GM21447 (cell line): ENCODE results near the gene PIGT.
"Not testable (repeated sequence)": the region's sequence is repeated elsewhere in the genome, so short reads cannot be mapped to it uniquely, and the experiment has no call there.

Source experiments
- ATAC-seq: cut with Tn5 transposase; IDR thresholded peaks from one replicate; pipeline ENCODE4 v1.9.1; 2021; ENCODE audit not compliant: unreplicated experiment

The PIGT gene

DNA sequence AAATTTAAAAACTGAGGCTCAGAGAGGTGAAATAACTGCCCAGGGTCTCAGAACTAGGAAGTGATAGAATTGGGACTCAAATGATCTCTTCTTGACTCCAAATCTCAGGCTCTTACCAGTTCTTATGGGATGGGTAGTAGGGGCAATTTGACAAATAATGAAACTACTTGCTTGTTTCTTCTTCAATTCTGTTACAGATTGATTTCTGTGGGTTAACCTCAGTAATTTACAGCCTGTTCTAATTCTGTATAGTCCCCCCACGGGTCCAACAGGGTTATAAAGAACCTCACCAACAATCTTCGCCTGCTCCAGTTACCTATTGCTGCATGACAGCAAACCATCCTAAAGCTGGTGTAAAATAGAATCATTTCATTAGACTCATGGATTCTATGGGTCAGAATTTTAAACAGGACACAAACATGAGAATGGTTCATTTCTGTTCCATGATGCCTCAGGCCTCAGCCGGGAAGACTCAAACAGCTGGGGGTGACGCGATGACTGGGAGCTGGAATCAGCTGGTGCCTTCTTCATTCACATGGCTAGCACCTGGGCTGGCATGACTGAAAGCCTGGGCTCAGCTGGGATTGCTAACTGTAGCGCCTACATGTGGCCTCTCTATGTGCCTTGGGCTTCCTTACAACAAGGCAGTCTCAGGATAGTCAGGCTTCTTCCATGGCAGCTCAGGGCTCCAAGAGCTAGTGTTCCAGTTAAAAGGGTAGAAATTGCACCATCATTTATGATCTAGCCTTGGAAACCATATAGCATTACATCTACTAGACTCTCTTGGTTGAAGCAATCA is 47.0 kb downstream of the PIGT start:
- ATAC-seq, result no peak

- no peak for ATAC-seq
Measured at GRCh38 chr20:45463709-45464108, 47.8 kb downstream of the PIGT start.

GRCh38 chr20:45465491-45466266 is 49.7 kb downstream of the PIGT start:
- no peak for ATAC-seq

DNA sequence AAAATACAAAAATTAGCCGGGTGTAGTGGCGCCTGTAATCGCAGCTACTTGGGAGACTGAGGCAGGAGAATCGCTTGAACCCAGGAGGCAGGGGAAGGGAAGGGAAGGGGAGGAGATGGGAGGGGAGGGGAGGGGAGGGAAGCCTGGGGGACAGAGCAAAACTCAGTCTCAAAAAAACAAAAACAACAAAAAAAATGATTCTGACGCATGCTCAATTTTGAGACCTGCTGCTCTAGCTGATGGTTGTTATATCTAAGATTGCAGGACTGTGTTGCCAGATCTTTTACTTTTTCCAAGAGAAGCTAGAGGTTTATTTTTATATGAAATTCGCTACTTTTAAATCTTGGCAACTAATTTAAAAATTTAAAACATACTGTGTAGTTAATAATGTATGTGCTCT is 51.2 kb downstream of the PIGT start:
- no peak for ATAC-seq

DNA sequence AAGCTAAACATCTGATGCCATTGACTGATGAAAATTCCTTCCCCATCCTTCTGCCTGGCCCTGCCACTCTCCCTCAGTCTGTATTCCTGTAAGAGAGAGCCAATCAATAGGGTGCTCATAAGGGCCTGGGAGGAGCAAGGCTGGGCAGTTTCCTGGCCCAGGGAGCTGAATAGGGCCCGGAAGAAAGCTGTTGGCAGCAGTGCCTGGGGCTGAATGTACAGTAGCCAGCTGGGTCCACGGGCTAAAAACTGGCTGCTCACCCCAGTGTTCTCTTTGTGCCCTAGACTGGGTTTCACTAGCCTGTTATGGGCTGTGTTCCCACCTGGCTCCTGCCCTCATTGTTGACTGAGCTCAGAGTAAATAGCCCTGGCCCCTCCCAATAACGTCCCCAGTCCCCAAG is 51.9 kb downstream of the PIGT start:
- ATAC-seq, result no peak

DNA sequence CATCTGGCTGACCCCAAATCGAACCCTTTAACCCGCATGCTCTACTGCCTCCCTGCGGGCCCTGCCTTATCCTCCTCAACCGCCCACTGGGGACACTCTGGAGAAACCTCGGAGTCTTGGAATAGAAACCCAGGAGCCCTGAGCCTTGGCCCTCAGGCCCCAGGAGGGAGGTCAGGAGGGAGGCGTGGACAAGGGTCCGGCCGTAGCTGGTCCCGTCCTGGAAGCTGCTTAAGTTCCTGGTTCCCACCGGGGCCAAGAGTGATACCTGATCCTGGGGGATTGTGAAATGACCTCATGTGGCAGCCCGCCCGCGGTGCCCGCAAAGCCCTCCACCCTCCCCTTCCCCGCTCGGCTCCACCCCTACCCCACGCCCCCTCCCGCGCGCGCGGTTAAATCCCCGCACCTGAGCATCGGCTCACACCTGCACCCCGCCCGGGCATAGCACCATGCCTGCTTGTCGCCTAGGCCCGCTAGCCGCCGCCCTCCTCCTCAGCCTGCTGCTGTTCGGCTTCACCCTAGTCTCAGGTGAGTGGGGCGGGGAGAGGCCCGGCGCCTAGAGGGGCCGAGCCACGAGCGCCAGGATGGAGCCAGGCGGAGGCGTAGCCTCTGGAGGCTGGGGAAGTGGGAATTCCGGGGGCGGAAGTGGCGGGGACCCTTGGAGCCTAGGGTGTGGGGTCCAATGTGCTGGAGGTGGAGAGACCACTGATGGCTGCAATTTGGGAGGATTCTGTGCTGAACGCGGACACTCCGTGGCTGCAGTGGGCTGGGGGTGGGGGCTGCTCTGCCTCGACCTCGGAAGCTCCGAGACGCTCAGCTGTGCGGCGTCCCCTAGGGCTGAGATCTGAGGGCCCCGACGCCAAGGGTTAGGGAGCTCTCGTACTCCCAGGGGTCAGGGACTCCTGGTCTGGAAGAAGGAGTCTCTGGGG is 53.7 kb downstream of the PIGT start, which contains the start of gene WFDC2:
Gene WFDC2 (plus strand): TSS at position 418 of the 926 bp plus-strand sequence. CDS start 29 bp downstream, at position 447.
- no peak for ATAC-seq

DNA sequence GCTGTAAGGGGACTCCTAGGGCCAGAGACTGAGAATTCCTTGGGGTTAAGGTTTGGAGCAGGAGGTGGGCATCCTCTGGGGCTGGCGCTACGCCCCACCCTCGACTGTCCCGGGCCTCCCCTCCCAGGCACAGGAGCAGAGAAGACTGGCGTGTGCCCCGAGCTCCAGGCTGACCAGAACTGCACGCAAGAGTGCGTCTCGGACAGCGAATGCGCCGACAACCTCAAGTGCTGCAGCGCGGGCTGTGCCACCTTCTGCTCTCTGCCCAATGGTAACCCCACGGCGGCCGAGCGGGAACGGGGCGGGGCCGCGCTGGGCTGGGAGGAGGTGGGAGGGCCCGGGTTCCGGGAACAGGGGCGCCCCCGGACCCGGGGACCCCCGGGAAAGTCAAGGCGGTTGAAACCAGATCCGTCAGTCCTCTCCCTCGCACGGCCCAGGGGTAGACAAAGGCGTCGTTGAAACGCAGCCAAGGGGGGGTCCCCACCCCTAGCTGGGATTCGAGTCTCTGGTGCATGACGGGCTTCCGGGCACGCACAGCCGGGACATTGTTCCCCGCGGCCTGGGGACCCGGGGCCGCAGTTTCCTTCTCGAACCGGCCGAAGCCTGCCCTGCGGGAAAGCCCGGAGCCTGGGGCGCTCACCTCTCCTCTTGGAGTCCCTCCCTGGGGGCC is 54.5 kb downstream of the PIGT start:
- peak; percentile 81 for ATAC-seq

GRCh38 chr20:45470937-45471336 is 55.0 kb downstream of the PIGT start:
- ATAC-seq, result peak; percentile 35

GRCh38 chr20:45472286-45472685 is 56.3 kb downstream of the PIGT start:
- not testable (repeated sequence) for ATAC-seq
